HL-60 (cell line): ENCODE data around the gene GH1.

Experiments used
- DNase-seq, 2 experiments: peaks; one replicate each; pipeline ENCODE4 v3.0.0-alpha.2; 2010 to 2020; ENCODE audit warnings: low read depth in 1 of 2, low spot score in 1 of 2
- H3K27ac ChIP-seq: fragments of 250-450 bp; sonication (Bioruptor Pico); replicated peaks from 2 replicates; pipeline ENCODE4 v1.5.1; 2020; ENCODE audit warnings: mild to moderate bottlenecking, moderate library complexity
- H3K27me3 ChIP-seq: fragments of 250-450 bp; sonication (Bioruptor Pico); 2 replicates; pipeline ENCODE4 v1.5.1; 2021; ENCODE audit warnings: mild to moderate bottlenecking, moderate library complexity; ENCODE audit not compliant: insufficient read depth, poor library complexity, severe bottlenecking
- H3K4me3 ChIP-seq: replicated peaks from 2 replicates; pipeline ENCODE4 v1.5.1; 2011; ENCODE audit warnings: mild to moderate bottlenecking, control low read depth, low read length; ENCODE audit not compliant: insufficient read depth
- GABPA ChIP-seq: IDR thresholded peaks from 2 replicates; pipeline ENCODE4 v1.6.1; 2012; ENCODE audit warnings: low read depth
- POLR2AphosphoS5 ChIP-seq: IDR thresholded peaks from 2 replicates; pipeline ENCODE4 v1.6.1; 2012; ENCODE audit warnings: low read depth
- SPI1 ChIP-seq: IDR thresholded peaks from 2 replicates; pipeline ENCODE4 v1.6.1; 2012; ENCODE audit warnings: low read depth, mild to moderate bottlenecking, borderline replicate concordance
- TF ChIP-seq, protein P1 (sequence below): IDR thresholded peaks from 2 replicates; pipeline ENCODE4 v1.6.1; 2012; ENCODE audit warnings: low read depth; ENCODE audit not compliant: insufficient replicate concordance
- TF ChIP-seq, protein P2 (sequence below): IDR thresholded peaks from one replicate; pipeline ENCODE4 v1.5.1; 2011; ENCODE audit warnings: low read length, control low read depth, inconsistent platforms; ENCODE audit not compliant: insufficient read depth

The GH1 gene

DNA sequence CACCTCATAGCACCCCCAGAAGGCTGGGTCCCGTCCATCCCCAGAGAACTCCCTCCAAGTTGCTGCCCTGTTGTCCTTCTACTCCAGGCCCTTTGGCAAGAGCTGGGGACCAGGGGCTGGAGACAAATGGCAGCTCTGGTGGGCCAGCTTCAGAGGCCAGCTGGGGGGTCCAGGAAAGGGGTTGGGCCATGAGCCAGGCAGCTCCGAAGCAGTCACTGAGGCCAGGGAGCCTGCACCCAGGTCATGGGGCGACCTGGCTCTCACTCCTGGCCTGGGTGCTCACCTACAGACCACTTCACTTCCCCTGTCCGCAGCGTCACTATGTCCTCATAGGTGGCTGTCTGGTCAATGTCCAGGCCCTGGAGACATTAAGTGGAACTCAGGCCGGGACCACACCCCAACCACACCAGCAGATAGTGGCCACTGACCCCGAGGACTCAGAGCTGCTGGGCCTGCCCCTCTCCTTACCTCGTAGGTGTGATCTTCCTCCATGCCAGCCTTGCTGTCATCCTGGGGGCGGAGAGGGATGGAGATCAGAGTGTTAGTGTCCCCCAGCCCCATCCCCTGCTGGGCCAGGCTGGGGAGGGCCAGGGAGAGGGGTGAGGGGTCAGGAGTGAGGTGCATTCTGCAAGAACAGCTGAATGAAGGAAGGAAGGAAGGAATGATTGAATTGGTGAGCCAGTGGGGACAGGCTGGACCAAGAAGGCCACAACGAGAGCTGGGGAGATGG is 10.5 kb upstream of the GH1 start:
- TF ChIP-seq, protein P1, sequence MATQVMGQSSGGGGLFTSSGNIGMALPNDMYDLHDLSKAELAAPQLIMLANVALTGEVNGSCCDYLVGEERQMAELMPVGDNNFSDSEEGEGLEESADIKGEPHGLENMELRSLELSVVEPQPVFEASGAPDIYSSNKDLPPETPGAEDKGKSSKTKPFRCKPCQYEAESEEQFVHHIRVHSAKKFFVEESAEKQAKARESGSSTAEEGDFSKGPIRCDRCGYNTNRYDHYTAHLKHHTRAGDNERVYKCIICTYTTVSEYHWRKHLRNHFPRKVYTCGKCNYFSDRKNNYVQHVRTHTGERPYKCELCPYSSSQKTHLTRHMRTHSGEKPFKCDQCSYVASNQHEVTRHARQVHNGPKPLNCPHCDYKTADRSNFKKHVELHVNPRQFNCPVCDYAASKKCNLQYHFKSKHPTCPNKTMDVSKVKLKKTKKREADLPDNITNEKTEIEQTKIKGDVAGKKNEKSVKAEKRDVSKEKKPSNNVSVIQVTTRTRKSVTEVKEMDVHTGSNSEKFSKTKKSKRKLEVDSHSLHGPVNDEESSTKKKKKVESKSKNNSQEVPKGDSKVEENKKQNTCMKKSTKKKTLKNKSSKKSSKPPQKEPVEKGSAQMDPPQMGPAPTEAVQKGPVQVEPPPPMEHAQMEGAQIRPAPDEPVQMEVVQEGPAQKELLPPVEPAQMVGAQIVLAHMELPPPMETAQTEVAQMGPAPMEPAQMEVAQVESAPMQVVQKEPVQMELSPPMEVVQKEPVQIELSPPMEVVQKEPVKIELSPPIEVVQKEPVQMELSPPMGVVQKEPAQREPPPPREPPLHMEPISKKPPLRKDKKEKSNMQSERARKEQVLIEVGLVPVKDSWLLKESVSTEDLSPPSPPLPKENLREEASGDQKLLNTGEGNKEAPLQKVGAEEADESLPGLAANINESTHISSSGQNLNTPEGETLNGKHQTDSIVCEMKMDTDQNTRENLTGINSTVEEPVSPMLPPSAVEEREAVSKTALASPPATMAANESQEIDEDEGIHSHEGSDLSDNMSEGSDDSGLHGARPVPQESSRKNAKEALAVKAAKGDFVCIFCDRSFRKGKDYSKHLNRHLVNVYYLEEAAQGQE: no peak
- TF ChIP-seq, protein P2, sequence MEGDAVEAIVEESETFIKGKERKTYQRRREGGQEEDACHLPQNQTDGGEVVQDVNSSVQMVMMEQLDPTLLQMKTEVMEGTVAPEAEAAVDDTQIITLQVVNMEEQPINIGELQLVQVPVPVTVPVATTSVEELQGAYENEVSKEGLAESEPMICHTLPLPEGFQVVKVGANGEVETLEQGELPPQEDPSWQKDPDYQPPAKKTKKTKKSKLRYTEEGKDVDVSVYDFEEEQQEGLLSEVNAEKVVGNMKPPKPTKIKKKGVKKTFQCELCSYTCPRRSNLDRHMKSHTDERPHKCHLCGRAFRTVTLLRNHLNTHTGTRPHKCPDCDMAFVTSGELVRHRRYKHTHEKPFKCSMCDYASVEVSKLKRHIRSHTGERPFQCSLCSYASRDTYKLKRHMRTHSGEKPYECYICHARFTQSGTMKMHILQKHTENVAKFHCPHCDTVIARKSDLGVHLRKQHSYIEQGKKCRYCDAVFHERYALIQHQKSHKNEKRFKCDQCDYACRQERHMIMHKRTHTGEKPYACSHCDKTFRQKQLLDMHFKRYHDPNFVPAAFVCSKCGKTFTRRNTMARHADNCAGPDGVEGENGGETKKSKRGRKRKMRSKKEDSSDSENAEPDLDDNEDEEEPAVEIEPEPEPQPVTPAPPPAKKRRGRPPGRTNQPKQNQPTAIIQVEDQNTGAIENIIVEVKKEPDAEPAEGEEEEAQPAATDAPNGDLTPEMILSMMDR: no peak
- TF ChIP-seq SPI1 (no peak), POLR2AphosphoS5 (no peak), GABPA (no peak)
- no peak for DNase-seq
- H3K27ac ChIP-seq: no peak overlapping the region
- H3K27me3 ChIP-seq: no peaks in the 10 kb centered on the region
- H3K4me3 ChIP-seq: no peak overlapping the region

DNA sequence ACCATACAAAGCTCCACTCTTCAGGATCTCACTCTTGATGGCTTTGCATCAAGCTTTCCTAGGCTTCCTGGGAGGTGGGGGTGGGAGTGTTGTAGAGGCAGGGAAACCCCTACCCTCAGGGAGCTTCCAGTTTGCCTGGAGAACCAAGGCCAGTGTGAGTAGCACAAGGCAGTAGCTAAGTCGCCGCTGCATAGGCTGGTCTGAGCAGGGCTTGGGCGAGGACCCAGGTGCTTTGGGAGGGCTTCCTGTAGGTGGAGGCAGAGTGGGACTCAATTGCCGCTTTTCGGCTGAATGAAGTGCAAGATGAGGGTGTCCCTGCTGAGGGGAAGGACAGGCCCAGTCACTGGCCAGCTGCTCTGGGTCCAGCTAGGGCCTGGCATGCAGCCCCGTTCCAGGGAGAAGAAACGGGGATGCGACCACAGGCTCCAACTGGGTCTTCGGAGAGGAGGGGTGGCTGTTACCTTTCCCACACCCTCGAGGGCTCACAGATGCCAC is 9.6 kb upstream of the GH1 start:
- H3K27ac ChIP-seq: no peak overlapping the region
- H3K27me3 ChIP-seq: no peaks in the 10 kb centered on the region
- no peak for DNase-seq
- no peak overlapping the region for H3K4me3 ChIP-seq
- TF ChIP-seq GABPA: no peak
- TF ChIP-seq SPI1: no peak
- TF ChIP-seq, protein P1: no peak
- TF ChIP-seq POLR2AphosphoS5: no peak
- TF ChIP-seq, protein P2: no peak

DNA sequence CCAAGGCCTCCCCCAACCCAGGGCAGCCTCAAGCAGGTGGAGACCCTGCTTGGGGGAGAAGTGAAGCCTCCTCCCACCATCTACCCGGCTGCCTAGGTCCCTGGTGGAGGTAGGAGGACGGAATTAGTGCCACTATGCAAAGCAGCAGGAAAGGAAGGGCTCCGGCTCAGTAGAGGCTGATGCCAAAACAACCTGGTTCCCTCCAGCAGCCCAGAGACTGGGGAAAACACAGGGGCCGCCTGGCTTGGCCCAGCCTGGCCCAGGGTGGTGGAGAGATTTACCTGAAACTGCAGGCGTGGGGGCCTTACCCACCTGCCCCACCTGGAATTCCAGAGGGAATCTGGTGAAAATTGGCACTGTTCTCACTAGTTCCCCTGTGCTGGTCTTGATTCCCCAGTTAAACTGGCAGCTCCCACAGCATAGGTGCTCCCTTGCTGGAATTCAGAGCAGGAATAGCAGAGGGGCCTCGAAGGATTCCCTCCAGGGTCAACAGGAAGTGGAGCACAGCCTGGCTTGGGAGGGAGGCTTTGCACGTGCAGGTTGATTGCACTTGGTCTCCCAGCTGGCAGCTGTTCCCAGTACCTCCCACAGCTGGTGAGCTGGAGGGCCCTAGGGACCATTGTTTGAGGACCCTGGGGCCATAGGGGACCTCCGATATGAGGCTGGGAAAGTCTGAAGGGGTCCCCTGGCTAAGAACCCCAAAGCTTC is 9.0 kb upstream of the GH1 start:
- TF ChIP-seq, protein P1: no peak
- no peak for TF ChIP-seq SPI1
- TF ChIP-seq, protein P2: no peak
- no peak for TF ChIP-seq GABPA
- no peak for TF ChIP-seq POLR2AphosphoS5
- Histone ChIP-seq H3K27me3 (no peaks in the 10 kb centered on the region), H3K27ac (no peak overlapping the region), H3K4me3 (no peak overlapping the region)
- DNase-seq: no peak
